AG04449 (cell line): Measurements from ENCODE around the gene NAT8.
"Not testable (repeated sequence)": the region's sequence is repeated elsewhere in the genome, so short reads cannot be mapped to it uniquely, and the experiment has no call there.

Source experiments
- CTCF ChIA-PET: fragments of 350-600 bp; formaldehyde crosslinking; extraction: SDS; loops from one replicate; lab custom pipeline; 2021; ENCODE audit warnings: antibody characterized with exemption; lab: Yijun Ruan, JAX
- POLR2A ChIA-PET: fragments of 400-600, 350-600 bp; formaldehyde crosslinking; extraction: SDS; loops from one replicate; lab custom pipeline; 2020; ENCODE audit warnings: antibody characterized with exemption, inconsistent platforms; lab: Yijun Ruan, JAX
- DNase-seq: peaks from one replicate; pipeline ENCODE4 v3.0.0-alpha.2; 2010; ENCODE audit warnings: low read depth, low spot score
- H3K4me3 ChIP-seq: 2 replicates; pipeline ENCODE4 v1.5.1; 2011; ENCODE audit warnings: low read depth, mild to moderate bottlenecking, control low read depth, low read length
- CTCF ChIP-seq: IDR thresholded peaks from one replicate; pipeline ENCODE4 v1.5.1; 2011; ENCODE audit warnings: mild to moderate bottlenecking, moderate library complexity, low read length, control low read depth, inconsistent platforms; ENCODE audit not compliant: insufficient read depth; ENCODE audit errors: missing control alignments

Gene NAT8

GRCh38 chr2:73640511-73640911 is 1.7 kb downstream of the NAT8 start:
- POLR2A ChIA-PET: no interaction called here
- no peak overlapping the region for H3K4me3 ChIP-seq

GRCh38 chr2:73638429-73638828 is 3.8 kb downstream of the NAT8 start:
- DNase-seq: no peak
- ChIA-PET POLR2A (no interaction called here), CTCF (no interaction called here)
- no peak for TF ChIP-seq CTCF
- no peak overlapping the region for H3K4me3 ChIP-seq

More at GRCh38 chr2:73640511-73640911, 1.7 kb downstream of the NAT8 start:
- no peak for TF ChIP-seq CTCF
- CTCF ChIA-PET: no interaction called here
- DNase-seq: no peak

DNA sequence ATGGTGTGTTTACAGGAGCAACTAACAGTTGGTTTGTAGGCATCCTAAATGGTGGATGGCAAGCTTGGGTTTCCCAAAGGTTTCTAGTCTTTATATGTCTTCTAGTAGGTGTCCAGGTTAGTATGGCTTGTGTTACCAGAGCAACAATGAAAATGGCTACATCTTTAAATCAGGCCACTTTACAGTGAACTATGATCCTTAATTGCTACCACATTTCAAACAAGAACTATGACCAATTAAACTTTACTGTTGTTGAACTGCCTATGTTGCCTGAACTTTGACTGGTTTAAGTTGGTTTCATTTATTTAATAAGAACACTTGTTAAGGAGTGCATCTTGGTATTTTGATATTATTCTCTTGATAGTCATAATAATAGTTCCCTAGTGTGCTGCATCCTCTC is 5.2 kb downstream of the NAT8 start:
- CTCF ChIA-PET, POLR2A ChIA-PET, H3K4me3 ChIP-seq, DNase-seq: not testable (repeated sequence)

- POLR2A ChIA-PET, DNase-seq, H3K4me3 ChIP-seq: not testable (repeated sequence)
- peak; percentile 7 for TF ChIP-seq CTCF
- CTCF ChIA-PET: interaction anchor here (0.7 kb wide), 2 partner anchors 63 to 67 kb away, joined by 3 to 4 read pairs; no protein-coding TSS in a partner anchor
Observed at GRCh38 chr2:73630662-73631266, 11.5 kb downstream of the NAT8 start.

DNA sequence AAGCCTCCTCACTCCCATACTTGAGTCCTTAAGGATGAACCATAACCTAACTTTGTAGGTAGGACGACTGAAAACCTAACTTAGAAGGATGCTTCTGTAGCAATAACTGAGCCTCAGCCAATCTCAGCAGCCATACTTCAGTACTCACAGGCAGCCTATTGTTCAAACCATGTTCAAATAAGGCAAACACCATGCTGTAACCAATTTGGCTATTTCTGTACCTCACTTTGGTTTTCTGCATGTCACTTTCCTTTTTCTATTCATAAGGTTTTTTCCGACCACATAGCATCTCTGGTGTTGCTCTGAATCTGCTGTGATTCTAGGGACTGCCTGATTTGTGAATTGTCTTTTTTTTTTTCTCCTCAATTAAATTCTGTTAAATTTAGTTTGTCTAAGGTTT is 13.7 kb downstream of the NAT8 start:
- CTCF ChIA-PET: interaction anchor here (1.0 kb wide), 1 partner anchor 18 kb away, joined by 3 read pairs; no protein-coding TSS in a partner anchor
- DNase-seq, H3K4me3 ChIP-seq, POLR2A ChIA-PET: not testable (repeated sequence)

- H3K4me3 ChIP-seq, DNase-seq, POLR2A ChIA-PET, CTCF ChIA-PET: not testable (repeated sequence)
Observed at GRCh38 chr2:73626237-73626636, 16.0 kb downstream of the NAT8 start.

DNA sequence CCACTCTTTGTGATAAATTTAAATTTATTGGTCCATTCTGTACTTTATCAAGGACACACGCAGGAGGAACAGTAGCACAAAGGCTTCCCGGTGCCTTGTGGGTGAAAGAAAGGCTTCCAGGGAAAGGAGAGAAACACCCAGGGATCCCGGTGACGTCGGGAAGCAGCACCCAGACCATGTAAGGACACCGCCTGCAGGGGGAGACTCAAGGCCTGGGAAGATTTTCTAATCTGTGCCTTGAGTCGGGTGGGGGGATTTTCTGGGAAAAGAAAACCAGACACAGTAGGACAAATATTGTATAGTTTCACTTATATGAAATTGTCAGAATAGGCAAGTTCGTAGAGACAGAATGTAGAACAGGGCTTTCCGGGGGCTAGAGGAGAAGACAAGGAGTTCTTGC is 17.6 kb downstream of the NAT8 start:
- POLR2A ChIA-PET, H3K4me3 ChIP-seq, DNase-seq, CTCF ChIA-PET: not testable (repeated sequence)

DNA sequence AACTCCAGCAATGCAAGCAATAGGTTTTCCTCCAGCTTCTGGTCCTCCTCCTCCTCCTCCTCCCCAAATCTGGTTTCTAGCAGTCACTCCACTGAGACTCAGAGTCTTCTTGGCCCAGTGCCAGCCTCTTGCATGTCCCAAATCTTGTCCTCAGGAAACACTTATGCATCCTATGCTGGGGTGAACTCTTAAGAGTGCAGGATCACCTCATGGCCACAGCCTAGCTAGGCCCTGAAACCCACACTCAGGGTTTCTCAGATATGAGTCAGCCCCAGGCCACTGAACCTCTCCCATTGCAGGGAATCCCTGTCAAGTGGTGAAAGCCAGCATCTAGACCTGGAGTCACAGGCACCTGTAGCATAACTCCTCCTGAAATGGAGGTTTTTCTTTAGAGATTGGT is 18.2 kb downstream of the NAT8 start:
- CTCF ChIA-PET, DNase-seq, POLR2A ChIA-PET, H3K4me3 ChIP-seq: not testable (repeated sequence)

GRCh38 chr2:73619925-73620324 is 22.3 kb downstream of the NAT8 start:
- CTCF ChIA-PET, DNase-seq, POLR2A ChIA-PET, H3K4me3 ChIP-seq: not testable (repeated sequence)

- no peak for TF ChIP-seq CTCF
- ChIA-PET POLR2A (no interaction called here), CTCF (no interaction called here)
- DNase-seq: no peak
- no peak overlapping the region for H3K4me3 ChIP-seq
Observed at GRCh38 chr2:73614997-73615396, 27.2 kb downstream of the NAT8 start.
